Endothelial cell of umbilical vein (primary cell): ENCODE results near the gene LIM2. TPM values are rescaled to one million over a fixed set of nuclear protein-coding genes. Genes with fewer than 3 reads are reported as not detected.

Experiments used
- BruUV-seq: library from RNA; stranded (reverse); fragments of 400-500 nt; replicated peaks from 2 replicates; lab custom pipeline; 2021; lab: Mats Ljungman, UMichigan
- CTCF ChIA-PET: fragments of 300-600, 350-600 bp; sonication (Branson Sonifier 250); formaldehyde crosslinking; loops from one replicate; lab custom pipeline; 2021; ENCODE audit warnings: antibody characterized with exemption, inconsistent platforms; lab: Charles Lee
- POLR2A ChIA-PET: fragments of 300-600, 350-600 bp; sonication (Branson Sonifier 250); formaldehyde crosslinking; loops from one replicate; lab custom pipeline; 2021; ENCODE audit warnings: antibody characterized with exemption, inconsistent platforms; lab: Charles Lee
- DNase-seq: peaks from one replicate; pipeline ENCODE4 v3.0.0-alpha.2; 2011; ENCODE audit warnings: low read depth, low spot score
- FAIRE-seq: peaks from 2 replicates; lab custom pipeline; 2011; peaks lifted over from hg19 to GRCh38; lab: Jason Lieb, UNC
- H2AFZ ChIP-seq: 2 replicates; pipeline ENCODE4 v1.6.0; 2012; ENCODE audit warnings: low read depth, low read length, control low read depth, inconsistent platforms
- H3K27ac ChIP-seq: 2 replicates; pipeline ENCODE4 v1.5.1; 2011; ENCODE audit warnings: low read depth, mild to moderate bottlenecking, control low read depth, low read length, moderate library complexity; ENCODE audit not compliant: insufficient read depth
- H3K27me3 ChIP-seq, 2 experiments: 2 replicates each; pipeline versions ENCODE4 v1.6.0 to v1.6.1; 2011; ENCODE audit warnings: low read length in 2 of 2, mixed read lengths in 1 of 2; ENCODE audit not compliant: control insufficient read depth in 2 of 2, insufficient read depth in 2 of 2
- H3K36me3 ChIP-seq, 2 experiments: 2 replicates in 1 of 2; 3 replicates in 1 of 2; pipeline ENCODE4 v1.5.1; 2011; ENCODE audit warnings: low read length in 2 of 2, mild to moderate bottlenecking in 1 of 2, moderate library complexity in 1 of 2; ENCODE audit not compliant: control insufficient read depth in 2 of 2, insufficient read depth in 2 of 2; ENCODE audit errors: extremely low read depth in 1 of 2
- H3K4me1 ChIP-seq: 3 replicates; pipeline ENCODE4 v1.5.1; 2011; ENCODE audit warnings: mild to moderate bottlenecking, low read length; ENCODE audit not compliant: control insufficient read depth, insufficient read depth; ENCODE audit errors: extremely low read depth
- H3K4me2 ChIP-seq: 2 replicates; pipeline ENCODE4 v1.6.1; 2011; ENCODE audit warnings: low read length, control low read depth, mixed read lengths; ENCODE audit not compliant: insufficient read depth
- H3K4me3 ChIP-seq, 3 experiments: fragments of 200-600 bp in 1 of 3; sonication (generic), shearing (Covaris generic) in 1 of 3; replicated peaks in 1 of 3; 2 replicates each; pipeline ENCODE4 v1.5.1; 2011 to 2016; ENCODE audit warnings: control low read depth in 3 of 3, low read length in 3 of 3, mild to moderate bottlenecking in 2 of 3, inconsistent platforms in 1 of 3, low read depth in 1 of 3, moderate library complexity in 1 of 3; ENCODE audit not compliant: insufficient read depth in 1 of 3
- H3K79me2 ChIP-seq: 2 replicates; pipeline ENCODE4 v1.6.0; 2012; ENCODE audit warnings: low read length, inconsistent platforms; ENCODE audit not compliant: control insufficient read depth, insufficient read depth
- H3K9ac ChIP-seq: replicated peaks from 2 replicates; pipeline ENCODE3; 2011; ENCODE audit warnings: low read length, control low read depth; ENCODE audit not compliant: insufficient read depth; ENCODE audit errors: extremely low read depth
- H3K9me1 ChIP-seq: replicated peaks from 3 replicates; pipeline ENCODE4 v1.6.0; 2011; ENCODE audit warnings: mild to moderate bottlenecking, low read length; ENCODE audit not compliant: control insufficient read depth, insufficient read depth; ENCODE audit errors: extremely low read depth
- H3K9me3 ChIP-seq: replicated peaks from 2 replicates; pipeline ENCODE4 v1.5.1; 2012; ENCODE audit warnings: low read length, inconsistent platforms; ENCODE audit not compliant: control insufficient read depth, insufficient read depth
- H4K20me1 ChIP-seq: replicated peaks from 2 replicates; pipeline ENCODE3; 2011; ENCODE audit warnings: mild to moderate bottlenecking, low read length; ENCODE audit not compliant: control insufficient read depth, insufficient read depth; ENCODE audit errors: extremely low read depth
- CTCF ChIP-seq, 2 donors: IDR thresholded peaks; 1 replicate in 1 of 2; 2 replicates in 1 of 2; pipeline ENCODE4 v1.5.1; 2011; ENCODE audit warnings: low read length in 2 of 2, mild to moderate bottlenecking in 2 of 2, moderate library complexity in 2 of 2, control low read depth in 1 of 2, inconsistent platforms in 1 of 2, low read depth in 1 of 2; ENCODE audit not compliant: insufficient read depth in 1 of 2; ENCODE audit errors: extremely low read depth in 1 of 2
- EZH2 ChIP-seq: IDR thresholded peaks from 2 replicates; pipeline ENCODE4 v1.6.1; 2012; ENCODE audit warnings: borderline replicate concordance, low read depth, mild to moderate bottlenecking, moderate library complexity, low read length, inconsistent platforms; ENCODE audit not compliant: severe bottlenecking
- FOS ChIP-seq: IDR thresholded peaks from 2 replicates; pipeline ENCODE4 v1.6.1; 2011; ENCODE audit warnings: mild to moderate bottlenecking, low read length, moderate library complexity, borderline replicate concordance; ENCODE audit not compliant: insufficient read depth
- GATA2 ChIP-seq: IDR thresholded peaks from 2 replicates; pipeline ENCODE4 v1.7.0; 2011; ENCODE audit warnings: low read depth, mild to moderate bottlenecking, moderate library complexity, mixed read lengths, low read length; ENCODE audit not compliant: insufficient read length, insufficient read depth
- JUN ChIP-seq: IDR thresholded peaks from 2 replicates; pipeline ENCODE4 v1.6.1; 2011; ENCODE audit warnings: borderline replicate concordance, low read depth; ENCODE audit not compliant: insufficient read length, insufficient read depth
- MAX ChIP-seq: IDR thresholded peaks from 2 replicates; pipeline ENCODE4 v1.6.1; 2011; ENCODE audit not compliant: insufficient read depth, insufficient read length
- MYC ChIP-seq: IDR thresholded peaks from one replicate; pipeline ENCODE4 v1.6.1; 2011; ENCODE audit warnings: mild to moderate bottlenecking, low read depth, low read length
- POLR2A ChIP-seq: IDR thresholded peaks from 2 replicates; pipeline ENCODE4 v1.6.1; 2012; ENCODE audit warnings: low read depth, mild to moderate bottlenecking, control low read depth, low read length
- POLR2AphosphoS5 ChIP-seq: IDR thresholded peaks from 2 replicates; pipeline ENCODE4 v1.6.1; 2012; ENCODE audit warnings: low read depth, mild to moderate bottlenecking, control low read depth, low read length, moderate library complexity; ENCODE audit not compliant: insufficient read depth
- dilution Hi-C: fragments of 300-500 bp; cut with MboI; formaldehyde crosslinking; loops from one replicate; pipeline ENCODE4 v1.15.0; 2019; ENCODE audit warnings: low sequenced_read_pairs; ENCODE audit not compliant: extremely low pct_ligation_motif_present
- intact Hi-C: fragments of 100-400 bp; cut with micrococcal nuclease; formaldehyde crosslinking; loops from one replicate; pipeline ENCODE4 v1.10.0; 2022
- polyA plus RNA-seq, 4 experiments: library from polyadenylated mRNA; depleted of rRNA in 3 of 4; stranded (reverse) in 3 of 4; unstranded in 1 of 4; fragments of >200 nt; gene quantifications; 2 replicates each; pipeline versions ENCODE4 v1.2.1 to v1.2.3, GENCODE V29; 2011 to 2012; ENCODE audit warnings: missing spikeins in 1 of 4
- total RNA-seq: library from RNA; stranded (reverse); gene quantifications from 2 replicates; pipeline ENCODE4 v1.2.3, GENCODE V29; 2021

The LIM2 gene
- total and polyA plus RNA-seq, 2 donors (not counting 3 experiments of a cell fraction or from before 2014, with no cell fraction given) = not detected

- H3K4me3 ChIP-seq = no peak overlapping the region
- no peaks in the 10 kb centered on the region for H3K4me1 ChIP-seq
- H3K36me3 ChIP-seq = no peaks in the 10 kb centered on the region
- dilution Hi-C loops = no loop called here
- no TSS peak for BruUV-seq
- no peak for TF ChIP-seq FOS
- no peak for TF ChIP-seq GATA2
- ChIA-PET CTCF (no interaction called here), POLR2A (no interaction called here)
- H3K27ac ChIP-seq = no peak overlapping the region
- H2AFZ ChIP-seq = no peak overlapping the region
- no peaks in the 10 kb centered on the region for H3K9me3 ChIP-seq
- no peaks in the 10 kb centered on the region for H3K79me2 ChIP-seq
- intact Hi-C loops = no loop called here
- DNase-seq (no peak), FAIRE-seq (no peak)
- H4K20me1 ChIP-seq = no peaks in the 10 kb centered on the region
- no peaks in the 10 kb centered on the region for H3K27me3 ChIP-seq
- no peak overlapping the region for H3K4me2 ChIP-seq
- H3K9ac ChIP-seq = no peak overlapping the region
- H3K9me1 ChIP-seq = no peaks in the 10 kb centered on the region
Measured at GRCh38 chr19:51431124-51431523, 43.4 kb upstream of the LIM2 start.

- FAIRE-seq (no peak), DNase-seq (no peak)
- BruUV-seq = no TSS peak
- intact Hi-C loops (no loop called here), dilution Hi-C loops (no loop called here)
- Histone ChIP-seq H3K79me2 (no peaks in the 10 kb centered on the region), H3K4me1 (no peaks in the 10 kb centered on the region), H4K20me1 (no peaks in the 10 kb centered on the region), H3K9me1 (no peaks in the 10 kb centered on the region), H3K4me2 (no peak overlapping the region), H3K27me3 (no peaks in the 10 kb centered on the region), H3K9me3 (no peaks in the 10 kb centered on the region), H3K9ac (no peak overlapping the region), H3K4me3 (no peak overlapping the region), H3K36me3 (no peaks in the 10 kb centered on the region), H3K27ac (no peak overlapping the region), H2AFZ (no peak overlapping the region)
- no peak for TF ChIP-seq GATA2
- no peak for TF ChIP-seq MAX
- TF ChIP-seq MYC = no peak
- TF ChIP-seq JUN = no peak
- TF ChIP-seq POLR2AphosphoS5 = no peak
- TF ChIP-seq EZH2 = no peak
- TF ChIP-seq FOS = no peak
- TF ChIP-seq CTCF (IDR thresholded peaks at IDR 0.05; ENCODE audit: extremely low read depth in 1 of 2, insufficient read depth in 1 of 2, low read depth in 1 of 2, low read length in 2 of 2) = no peak
- TF ChIP-seq POLR2A = no peak
- ChIA-PET POLR2A (no interaction called here), CTCF (no interaction called here)
Measured at GRCh38 chr19:51430221-51430620, 42.4 kb upstream of the LIM2 start.
